MCF 10A (cell line): ENCODE data around the gene PLPPR5. TPM values are rescaled to one million over a fixed set of nuclear protein-coding genes. Genes with fewer than 3 reads are reported as not detected.

ENCODE experiments used
- BruUV-seq: library from RNA; stranded (reverse); fragments of 400-500 nt; replicated peaks from 2 replicates; lab custom pipeline; 2021; lab: Mats Ljungman, UMichigan
- CTCF ChIA-PET: fragments of 300-600 bp; sonication (Branson Sonifier 250); formaldehyde crosslinking; extraction: SDS; loops from one replicate; lab custom pipeline; 2021; ENCODE audit warnings: antibody characterized with exemption, inconsistent platforms; lab: Yijun Ruan, JAX
- POLR2A ChIA-PET: fragments of 300-600, 350-650 bp; sonication (Branson Sonifier 250); formaldehyde crosslinking; extraction: SDS; loops from one replicate; lab custom pipeline; 2020; ENCODE audit warnings: antibody characterized with exemption, inconsistent platforms; lab: Yijun Ruan, JAX
- DNase-seq: peaks from one replicate; pipeline ENCODE4 v3.0.0-alpha.2; 2018; ENCODE audit not compliant: unreplicated experiment
- H3K27ac Mint-ChIP-seq: one replicate; pipeline ENCODE4 v1.8.0; 2022; ENCODE audit warnings: mild to moderate bottlenecking, low read depth, mixed read lengths; ENCODE audit not compliant: unreplicated experiment
- H3K27me3 Mint-ChIP-seq: one replicate; pipeline ENCODE4 v1.8.0; 2022; ENCODE audit warnings: mixed read lengths; ENCODE audit not compliant: insufficient read depth, unreplicated experiment
- H3K36me3 Mint-ChIP-seq: one replicate; pipeline ENCODE4 v1.8.0; 2022; ENCODE audit warnings: mild to moderate bottlenecking, moderate library complexity, mixed read lengths; ENCODE audit not compliant: insufficient read depth, unreplicated experiment
- H3K4me1 Mint-ChIP-seq: one replicate; pipeline ENCODE4 v1.8.0; 2022; ENCODE audit warnings: mixed read lengths; ENCODE audit not compliant: insufficient read depth, unreplicated experiment
- H3K4me3 Mint-ChIP-seq: one replicate; pipeline ENCODE4 v1.8.0; 2022; ENCODE audit warnings: mild to moderate bottlenecking, moderate library complexity, mixed read lengths; ENCODE audit not compliant: unreplicated experiment
- H3K9me3 Mint-ChIP-seq: one replicate; pipeline ENCODE4 v1.8.0; 2022; ENCODE audit warnings: mixed read lengths; ENCODE audit not compliant: unreplicated experiment
- CTCF ChIP-seq: fragments of 200-600 bp; IDR thresholded peaks from one replicate; pipeline ENCODE4 v1.8.0; 2022; ENCODE audit warnings: antibody characterized with exemption, mild to moderate bottlenecking; ENCODE audit not compliant: unreplicated experiment
- intact Hi-C: fragments of 100-400 bp; cut with micrococcal nuclease; formaldehyde crosslinking; loops from 2 replicates; pipeline ENCODE4 v1.14.1; 2022
- total RNA-seq: library from RNA; stranded (reverse); gene quantifications from 2 replicates; pipeline ENCODE4 v1.2.3, GENCODE V29; 2022

The PLPPR5 gene
- total RNA-seq, 1 experiment from 2014 or later = not detected

- Mint-ChIP-seq H3K9me3 (no peaks in the 10 kb centered on the region), H3K4me1 (no peaks in the 10 kb centered on the region), H3K36me3 (no peaks in the 10 kb centered on the region), H3K4me3 (no peak overlapping the region), H3K27me3 (no peaks in the 10 kb centered on the region), H3K27ac (no peak overlapping the region)
- POLR2A ChIA-PET = no interaction called here
- BruUV-seq = no TSS peak
- no peak for DNase-seq
- TF ChIP-seq CTCF = no peak
- intact Hi-C loops = no loop called here
- CTCF ChIA-PET = no interaction called here
Measured at GRCh38 chr1:98910827-98911226, 93.8 kb downstream of the PLPPR5 start.

- no peak for TF ChIP-seq CTCF
- Mint-ChIP-seq H3K36me3 (no peaks in the 10 kb centered on the region), H3K4me3 (no peak overlapping the region), H3K27ac (no peak overlapping the region), H3K9me3 (no peaks in the 10 kb centered on the region), H3K27me3 (no peaks in the 10 kb centered on the region), H3K4me1 (peaks cover 8% of the 10 kb centered on the region)
- POLR2A ChIA-PET = no interaction called here
- CTCF ChIA-PET = interaction anchor here (0.8 kb wide), 1 partner anchor 254 kb away, joined by 3 read pairs; no protein-coding TSS in a partner anchor
- BruUV-seq = no TSS peak
- DNase-seq = no peak
- intact Hi-C loops = no loop called here
Measured at GRCh38 chr1:98908980-98909379, 95.7 kb downstream of the PLPPR5 start.

- no TSS peak for BruUV-seq
- H3K27me3 Mint-ChIP-seq = no peaks in the 10 kb centered on the region
- H3K36me3 Mint-ChIP-seq = no peaks in the 10 kb centered on the region
- TF ChIP-seq CTCF = no peak
- H3K4me1 Mint-ChIP-seq = peaks cover 17% of the 10 kb centered on the region
- no peak overlapping the region for H3K27ac Mint-ChIP-seq
- no peaks in the 10 kb centered on the region for H3K9me3 Mint-ChIP-seq
- no peak overlapping the region for H3K4me3 Mint-ChIP-seq
- DNase-seq = no peak
- ChIA-PET CTCF (interaction anchor here (0.6 to 0.9 kb wide), 2 partner anchors 9 to 510 kb away, joined by 3 read pairs; no protein-coding TSS in a partner anchor), POLR2A (no interaction called here)
- intact Hi-C loops = no loop called here
Measured at GRCh38 chr1:98906809-98907208, 97.9 kb downstream of the PLPPR5 start.

- ChIA-PET CTCF (interaction anchor here (0.6 kb wide), 1 partner anchor 510 kb away, joined by 3 read pairs; no protein-coding TSS in a partner anchor), POLR2A (no interaction called here)
- H3K27ac Mint-ChIP-seq = no peak overlapping the region
- peaks cover 17% of the 10 kb centered on the region for H3K4me1 Mint-ChIP-seq
- no peaks in the 10 kb centered on the region for H3K27me3 Mint-ChIP-seq
- H3K4me3 Mint-ChIP-seq = no peak overlapping the region
- TF ChIP-seq CTCF = no peak
- intact Hi-C loops = no loop called here
- no peak for DNase-seq
- BruUV-seq = no TSS peak
- H3K9me3 Mint-ChIP-seq = no peaks in the 10 kb centered on the region
- no peaks in the 10 kb centered on the region for H3K36me3 Mint-ChIP-seq
Measured at GRCh38 chr1:98906361-98906760, 98.3 kb downstream of the PLPPR5 start.
